Muscle of leg (tissue), 11 donors: ENCODE data around the gene TSPAN4. TPM values are rescaled to one million over a fixed set of nuclear protein-coding genes. Genes with fewer than 3 reads are reported as not detected.
A peak's percentile ranks its signal among the peaks of the same experiment; 100 is the strongest.

ENCODE experiments used
- DNase-seq: peaks from one replicate; pipeline ENCODE4 v3.0.0; 2013
- H3K27ac ChIP-seq: one replicate; pipeline ENCODE4 v1.5.1; 2013; ENCODE audit warnings: mild to moderate bottlenecking, low read length, control low read depth
- H3K27me3 ChIP-seq: one replicate; pipeline ENCODE4 v1.6.1; 2013; ENCODE audit warnings: low read length; ENCODE audit not compliant: control insufficient read depth, insufficient read depth
- H3K36me3 ChIP-seq: one replicate; pipeline ENCODE4 v1.6.1; 2013; ENCODE audit warnings: low read length; ENCODE audit not compliant: control insufficient read depth, insufficient read depth
- H3K4me1 ChIP-seq: one replicate; pipeline ENCODE4 v1.6.1; 2013; ENCODE audit warnings: low read length; ENCODE audit not compliant: control insufficient read depth, insufficient read depth
- H3K4me3 ChIP-seq: one replicate; pipeline ENCODE4 v1.5.1; 2013; ENCODE audit warnings: low read length, control low read depth
- H3K9me3 ChIP-seq: replicated peaks from 2 replicates; pipeline ENCODE4 v1.6.1; 2013; ENCODE audit warnings: low read depth, low read length; ENCODE audit not compliant: control insufficient read depth
- WGBS: methylation state at CpG from one replicate; pipeline ENCODE4 v1.1.5; 2013; ENCODE audit warnings: missing lambda C conversion rate; ENCODE audit not compliant: insufficient coverage; 5-methylcytosine and 5-hydroxymethylcytosine counted together
- polyA plus RNA-seq, 8 donors: library from polyadenylated mRNA; unstranded; fragments of 120-200 nt; gene quantifications; one replicate each; pipeline versions ENCODE4 v1.2.1 to v1.2.3, GENCODE V29; 2013; ENCODE audit warnings: inconsistent platforms in 1 of 8, low replicate concordance in 1 of 8; ENCODE audit not compliant: insufficient read length in 8 of 8, insufficient read depth in 1 of 8
- total RNA-seq: library from RNA; stranded (reverse); fragments of 120-200 nt; gene quantifications from one replicate; pipeline ENCODE4 v1.2.4, GENCODE V29; 2013

TSPAN4 gene
- total and polyA plus RNA-seq, 9 donors: 48.0 to 75.9 (median 63.3) TPM

DNA sequence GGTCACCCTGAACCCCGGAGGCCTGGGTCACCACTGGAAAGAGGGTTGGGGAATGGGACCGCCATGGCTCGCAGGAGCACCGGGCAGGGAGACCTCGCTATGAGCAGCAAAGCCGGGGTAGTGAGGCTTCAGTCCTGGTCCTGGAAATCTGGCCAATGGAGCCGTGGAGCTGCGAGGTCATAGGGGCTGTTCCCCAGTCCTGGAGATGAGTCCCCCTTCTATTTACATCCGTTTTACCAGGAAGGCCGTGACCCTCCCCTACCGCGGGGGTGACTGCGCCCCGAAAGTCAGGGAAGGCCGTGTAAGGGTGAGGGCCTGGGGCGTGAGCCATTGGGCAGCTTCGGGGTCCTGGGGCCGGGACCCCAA is 38.1 kb upstream of the TSPAN4 start:
- no peak overlapping the region for H3K27ac ChIP-seq
- H3K4me1 ChIP-seq: peaks cover 43% of the 10 kb centered on the region
- 4% methylated on average over 15 of the region's 18 CpGs for WGBS
- H3K36me3 ChIP-seq: peaks cover 29% of the 10 kb centered on the region
- no peaks in the 10 kb centered on the region for H3K27me3 ChIP-seq
- no peak for DNase-seq
- H3K9me3 ChIP-seq: no peaks in the 10 kb centered on the region
- H3K4me3 ChIP-seq: peak overlapping the region; percentile 56

DNA sequence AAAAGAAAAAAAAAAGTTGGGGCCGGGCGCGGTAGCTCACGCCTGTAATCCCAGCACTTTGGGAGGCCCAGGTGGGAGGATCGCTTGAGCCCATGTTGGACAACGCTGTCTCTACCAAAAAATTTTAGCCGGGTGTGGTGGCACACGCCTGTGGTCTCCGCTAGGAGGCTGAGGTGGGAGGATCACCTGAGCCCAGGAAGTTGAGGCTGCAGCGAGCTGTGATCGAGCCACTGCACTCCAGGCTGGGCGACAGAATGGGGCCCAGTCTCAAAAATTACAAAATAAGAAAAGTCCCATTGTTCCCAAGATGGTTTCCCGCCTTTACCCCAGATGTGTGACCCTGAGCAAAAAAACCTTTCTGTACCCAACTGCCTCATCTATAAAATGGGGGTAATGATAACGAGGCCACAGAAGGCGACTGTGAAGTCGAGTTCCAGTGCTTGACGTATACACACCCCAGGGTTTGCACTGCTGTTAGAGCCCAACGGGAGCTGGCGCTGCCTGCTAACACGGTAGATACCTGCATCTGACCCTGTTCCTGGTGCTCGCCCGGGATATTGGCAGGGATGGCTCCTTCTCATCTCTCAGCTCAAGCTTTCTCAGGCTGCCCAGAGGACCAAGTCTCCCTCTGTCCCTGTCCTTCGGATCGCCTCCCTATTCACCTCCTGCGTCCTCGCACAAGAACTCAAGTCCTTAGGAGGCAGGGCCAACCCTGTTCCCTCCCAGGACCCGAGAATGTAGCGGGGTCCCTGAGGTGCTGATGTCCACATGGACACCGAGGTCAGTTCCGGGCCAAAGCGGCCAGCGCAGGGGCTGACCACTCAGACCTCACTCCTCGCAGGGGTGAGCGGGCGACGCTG is 34.0 kb upstream of the TSPAN4 start:
- Histone ChIP-seq H3K4me3 (peak overlapping the region; percentile 97), H3K36me3 (peaks cover 25% of the 10 kb centered on the region), H3K9me3 (no peaks in the 10 kb centered on the region), H3K27ac (peak overlapping the region; percentile 98), H3K27me3 (no peaks in the 10 kb centered on the region), H3K4me1 (peaks cover 53% of the 10 kb centered on the region)
- 20% methylated on average over 25 of the region's 36 CpGs for WGBS
- DNase-seq: no peak

DNA sequence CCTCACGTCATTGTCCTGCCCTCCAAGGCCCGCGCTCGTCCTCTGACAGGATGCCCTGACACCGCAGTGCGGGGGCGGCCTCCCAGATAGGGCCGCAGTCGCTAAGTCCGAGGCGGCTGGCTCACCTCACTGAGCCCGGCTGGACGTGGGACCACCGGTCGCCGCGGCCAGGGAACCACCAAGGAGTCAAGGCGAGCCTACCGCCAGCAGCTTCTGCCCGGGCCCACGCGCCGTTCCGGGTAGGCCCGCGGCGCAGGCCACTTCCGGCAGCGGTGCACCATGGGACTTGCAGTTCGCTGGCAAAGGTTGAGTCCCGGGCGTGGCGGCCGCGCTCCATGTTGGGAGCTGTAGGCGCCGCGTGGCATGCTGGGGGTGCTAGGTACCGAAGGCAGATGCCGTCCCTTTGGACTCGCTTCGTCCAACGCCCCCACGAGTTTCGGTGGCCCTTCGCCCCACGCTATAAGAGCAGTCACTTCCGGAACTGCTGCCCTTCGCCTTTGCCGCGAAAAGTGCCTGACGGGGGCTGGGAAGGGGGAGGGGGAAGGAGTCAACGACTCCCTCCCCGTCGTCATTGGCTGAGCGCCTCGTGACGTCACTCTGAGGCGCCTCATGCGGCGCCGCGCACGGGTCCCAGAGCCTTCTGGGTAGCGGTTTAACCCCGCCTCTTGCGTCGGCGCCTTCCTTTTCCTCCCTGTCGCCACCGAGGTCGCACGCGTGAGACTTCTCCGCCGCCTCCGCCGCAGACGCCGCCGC is 33.2 kb upstream of the TSPAN4 start, which contains the start of gene RPLP2:
Gene RPLP2 (plus strand): TSS at position 681 of the 753 bp plus-strand sequence. CDS start 268 bp downstream, outside the sequence.
- peaks cover 44% of the 10 kb centered on the region for H3K4me1 ChIP-seq
- DNase-seq: peak; percentile 99
- no peaks in the 10 kb centered on the region for H3K27me3 ChIP-seq
- WGBS: under 1% methylated on average over 72 of the region's 81 CpGs
- H3K27ac ChIP-seq: peak within 1 kb of the TSS; percentile 98
- no peaks in the 10 kb centered on the region for H3K9me3 ChIP-seq
- H3K36me3 ChIP-seq: peaks cover 27% of the 10 kb centered on the region
- peak within 1 kb of the TSS; percentile 97 for H3K4me3 ChIP-seq

DNA sequence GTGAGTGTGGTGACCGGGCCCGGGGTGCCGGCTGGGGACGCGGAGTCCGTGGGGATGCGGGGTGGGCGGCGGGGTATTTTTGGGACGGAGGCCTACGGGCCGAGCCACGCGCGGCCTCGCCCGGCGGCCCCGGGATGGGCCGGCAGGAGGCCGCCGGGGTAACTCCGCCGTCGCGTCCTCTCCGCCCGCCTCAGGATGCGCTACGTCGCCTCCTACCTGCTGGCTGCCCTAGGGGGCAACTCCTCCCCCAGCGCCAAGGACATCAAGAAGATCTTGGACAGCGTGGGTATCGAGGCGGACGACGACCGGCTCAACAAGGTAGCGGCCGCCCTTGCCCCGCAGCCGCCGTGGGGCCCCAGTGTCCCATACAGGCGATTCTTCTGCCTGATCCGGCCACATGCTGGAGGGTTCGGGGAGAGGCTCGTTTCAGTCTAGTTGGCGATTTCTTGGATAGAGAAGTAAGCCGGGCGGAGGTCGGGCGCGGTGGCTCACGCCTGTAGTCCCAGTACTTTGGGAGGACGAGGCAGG is 32.5 kb upstream of the TSPAN4 start:
- WGBS: under 1% methylated on average over 45 of the region's 55 CpGs
- Histone ChIP-seq H3K36me3 (peaks cover 30% of the 10 kb centered on the region), H3K9me3 (no peaks in the 10 kb centered on the region), H3K4me3 (peak overlapping the region; percentile 97), H3K4me1 (peaks cover 40% of the 10 kb centered on the region), H3K27ac (peak overlapping the region; percentile 72), H3K27me3 (no peaks in the 10 kb centered on the region)
- DNase-seq: no peak

DNA sequence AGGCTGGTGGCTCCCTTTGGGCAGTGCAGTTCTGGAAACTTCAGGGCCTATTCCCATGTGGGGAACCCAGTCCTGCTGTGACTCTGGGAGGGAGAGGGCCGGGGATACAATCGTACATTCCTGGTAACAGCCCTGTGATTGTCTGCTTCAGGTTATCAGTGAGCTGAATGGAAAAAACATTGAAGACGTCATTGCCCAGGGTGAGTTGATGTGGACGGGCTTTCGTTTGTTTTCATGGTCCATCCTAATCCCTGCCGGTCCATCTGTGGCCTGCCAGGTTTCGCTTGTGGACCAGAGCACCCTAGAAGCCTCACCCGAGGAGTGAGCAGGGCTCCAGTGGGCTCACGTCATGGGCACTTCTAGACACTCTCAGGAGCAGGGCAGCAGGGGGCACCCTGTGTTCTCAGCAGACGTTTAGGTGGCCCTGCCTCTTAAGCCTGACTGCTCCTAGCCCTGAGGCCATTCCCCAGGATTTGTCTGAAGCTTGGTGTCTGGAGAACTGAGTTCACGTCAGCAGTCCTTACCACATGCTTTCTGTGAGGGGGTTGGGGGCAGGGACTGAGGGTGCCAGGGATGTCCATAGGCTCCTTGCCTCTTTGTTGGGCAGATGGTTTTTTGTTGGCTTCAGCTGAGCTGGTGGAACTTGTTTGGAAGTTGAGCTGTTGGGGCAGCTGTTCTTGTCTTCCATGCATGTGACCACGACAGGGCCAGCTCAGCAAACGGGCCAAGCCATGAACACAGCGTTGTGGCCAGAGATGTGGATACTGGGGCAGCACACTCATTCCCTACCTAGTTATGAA is 31.0 kb upstream of the TSPAN4 start:
- no peaks in the 10 kb centered on the region for H3K9me3 ChIP-seq
- H3K27me3 ChIP-seq: no peaks in the 10 kb centered on the region
- H3K4me1 ChIP-seq: peaks cover 33% of the 10 kb centered on the region
- H3K4me3 ChIP-seq: no peak overlapping the region
- peak; percentile 51 for DNase-seq
- peak overlapping the region; percentile 32 for H3K27ac ChIP-seq
- WGBS: 78% methylated on average over 11 of the region's 14 CpGs
- H3K36me3 ChIP-seq: peaks cover 39% of the 10 kb centered on the region

DNA sequence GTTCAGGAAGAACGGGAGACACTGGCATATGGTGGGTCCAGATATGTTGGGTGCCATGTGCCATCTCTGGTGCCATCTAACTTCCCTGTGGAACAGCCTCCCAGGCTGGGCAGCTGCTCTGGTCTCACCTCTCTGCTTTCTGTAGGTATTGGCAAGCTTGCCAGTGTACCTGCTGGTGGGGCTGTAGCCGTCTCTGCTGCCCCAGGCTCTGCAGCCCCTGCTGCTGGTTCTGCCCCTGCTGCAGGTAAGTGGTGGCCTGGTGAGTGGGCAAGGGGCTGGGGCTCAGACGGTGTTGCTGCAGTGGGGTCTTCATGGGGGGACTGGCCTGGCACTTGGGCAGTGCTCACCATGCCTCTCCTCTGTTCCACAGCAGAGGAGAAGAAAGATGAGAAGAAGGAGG is 30.3 kb upstream of the TSPAN4 start:
- no peak overlapping the region for H3K27ac ChIP-seq
- H3K27me3 ChIP-seq: no peaks in the 10 kb centered on the region
- peaks cover 33% of the 10 kb centered on the region for H3K4me1 ChIP-seq
- WGBS: 70% methylated on average over 1 of the region's 3 CpGs
- peaks cover 39% of the 10 kb centered on the region for H3K36me3 ChIP-seq
- DNase-seq: no peak
- H3K9me3 ChIP-seq: no peaks in the 10 kb centered on the region
- no peak overlapping the region for H3K4me3 ChIP-seq

DNA sequence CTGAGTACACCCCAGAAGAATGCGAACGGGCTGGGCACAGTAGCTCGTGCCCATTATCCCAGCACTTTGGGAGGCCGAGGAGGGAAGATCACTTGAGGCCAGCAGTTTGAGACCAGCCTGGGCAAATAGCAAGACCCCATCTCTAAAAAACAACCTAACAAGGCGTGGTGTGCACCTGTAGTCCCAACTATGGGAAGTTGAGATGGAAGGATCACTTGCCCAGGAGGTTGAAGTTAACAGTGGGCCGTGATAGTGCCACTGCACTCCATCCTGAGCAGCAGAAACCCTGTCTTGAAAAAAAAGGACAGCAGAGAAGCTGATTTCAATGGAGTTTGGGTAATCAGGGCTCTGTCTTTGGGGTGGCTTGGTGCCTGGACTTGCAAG is 29.6 kb upstream of the TSPAN4 start:
- 100% methylated on average over 1 of the region's 6 CpGs for WGBS
- no peak for DNase-seq
- H3K27ac ChIP-seq: no peak overlapping the region

DNA sequence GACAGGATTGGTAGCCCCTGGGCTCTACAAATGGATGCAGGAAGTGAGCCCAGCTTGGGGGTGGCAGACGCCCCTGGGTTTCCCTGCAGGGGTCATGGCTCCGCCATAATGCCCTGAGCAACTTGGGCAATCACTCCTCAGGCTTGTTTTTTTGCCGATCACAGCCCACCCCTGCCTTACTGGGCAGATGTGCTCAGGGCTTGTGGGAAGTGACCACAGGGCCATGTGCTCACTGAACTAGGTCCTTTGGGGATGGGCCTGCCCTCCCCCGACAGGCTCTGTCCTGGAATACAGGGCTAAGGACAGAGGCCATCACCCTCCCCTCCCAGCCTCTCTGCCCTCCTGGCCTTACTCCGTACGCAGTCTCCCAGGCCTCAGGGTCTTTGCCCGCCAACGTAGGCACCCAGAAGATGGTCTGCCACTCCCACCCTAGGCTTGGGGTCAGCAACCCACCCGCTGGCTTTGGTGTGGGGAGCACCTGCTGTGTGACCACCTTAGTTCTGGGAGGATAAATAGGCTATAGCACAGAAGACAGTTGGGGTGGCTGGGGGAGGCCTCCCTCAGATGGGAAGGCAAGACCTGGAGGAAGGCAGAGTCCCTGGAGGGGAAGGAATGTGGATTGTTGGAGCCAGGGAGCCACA is 29.1 kb upstream of the TSPAN4 start:
- H3K27me3 ChIP-seq: no peaks in the 10 kb centered on the region
- DNase-seq: no peak
- no peak overlapping the region for H3K4me3 ChIP-seq
- H3K27ac ChIP-seq: no peak overlapping the region
- H3K36me3 ChIP-seq: peaks cover 39% of the 10 kb centered on the region
- peaks cover 31% of the 10 kb centered on the region for H3K4me1 ChIP-seq
- no peaks in the 10 kb centered on the region for H3K9me3 ChIP-seq
- 85% methylated on average over 4 of the region's 9 CpGs for WGBS

More for the DNA sequence above, 29.6 kb upstream of the TSPAN4 start:
- H3K4me1 ChIP-seq: peaks cover 33% of the 10 kb centered on the region
- H3K9me3 ChIP-seq: no peaks in the 10 kb centered on the region
- H3K36me3 ChIP-seq: peaks cover 39% of the 10 kb centered on the region
- no peak overlapping the region for H3K4me3 ChIP-seq
- H3K27me3 ChIP-seq: no peaks in the 10 kb centered on the region

DNA sequence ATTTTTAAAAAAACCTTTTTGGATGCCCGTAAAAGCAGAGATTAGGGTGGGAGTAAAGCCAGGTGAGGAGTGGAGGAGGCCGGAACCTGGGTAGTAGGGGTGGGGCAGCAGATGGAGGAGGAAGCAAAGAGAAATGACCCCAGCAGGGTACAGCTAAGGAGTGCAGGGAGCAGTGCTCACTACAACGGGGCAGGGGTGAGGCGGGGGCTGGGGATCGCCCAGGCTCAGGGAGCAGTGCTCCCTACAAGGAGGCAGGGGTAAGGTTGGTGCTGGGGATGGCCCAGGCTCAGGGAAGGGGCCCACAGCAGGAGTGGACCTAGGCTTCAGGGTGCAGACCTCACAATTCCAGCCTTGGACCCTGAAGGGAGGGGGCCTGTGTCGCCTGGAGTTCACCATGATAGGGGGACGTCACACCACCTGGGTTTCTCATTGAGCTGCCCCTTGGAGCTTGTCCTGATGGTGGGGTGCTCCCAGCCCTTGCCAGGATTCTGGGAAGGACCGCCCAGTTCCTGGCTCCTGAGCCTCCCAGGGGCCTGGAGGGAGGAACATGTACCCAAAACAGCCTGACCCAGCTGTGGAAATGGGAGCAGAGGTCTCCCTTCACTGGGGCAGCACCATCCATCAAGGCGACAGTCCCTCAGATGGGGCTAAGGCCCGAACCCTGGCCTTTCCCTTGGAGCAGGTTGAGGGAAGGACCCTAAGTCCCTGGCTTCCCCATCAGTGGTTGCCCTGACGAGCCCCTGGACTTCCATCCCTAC is 26.8 kb upstream of the TSPAN4 start:
- no peak for DNase-seq
- Histone ChIP-seq H3K9me3 (no peaks in the 10 kb centered on the region), H3K36me3 (peaks cover 39% of the 10 kb centered on the region), H3K27me3 (no peaks in the 10 kb centered on the region), H3K4me3 (no peak overlapping the region), H3K4me1 (peaks cover 33% of the 10 kb centered on the region), H3K27ac (no peak overlapping the region)
- 75% methylated on average over 8 of the region's 11 CpGs for WGBS
